ENCODE results near the gene DIP2C. TPM values are rescaled to one million over a fixed set of nuclear protein-coding genes. Genes with fewer than 3 reads are reported as not detected.

The DIP2C gene
- total RNA-seq, 1 donor from 2014 or later: 0.53 TPM

- Histone ChIP-seq H3K27me3 (ENCODE audit: control insufficient read depth, insufficient read depth, low read length) (no peaks in the 10 kb centered on the region), H3K4me3 (ENCODE audit: low read depth, low read length) (no peak overlapping the region), H3K36me3 (ENCODE audit: control insufficient read depth, insufficient read depth, low read length) (no peaks in the 10 kb centered on the region)
- FAIRE-seq: no peak
- DNase-seq (ENCODE audit: low read depth): no peak
- no peak for TF ChIP-seq CTCF (IDR thresholded peaks at IDR 0.05; ENCODE audit: insufficient read depth, low read length, severe bottlenecking)
Observed at GRCh38 chr10:722281-723060, 33.0 kb upstream of the DIP2C start.

GRCh38 chr10:718143-718700 lies 28.8 kb upstream of the DIP2C start:
- Histone ChIP-seq H3K27me3 (ENCODE audit: control insufficient read depth, insufficient read depth, low read length) (no peaks in the 10 kb centered on the region), H3K36me3 (ENCODE audit: control insufficient read depth, insufficient read depth, low read length) (no peaks in the 10 kb centered on the region), H3K4me3 (ENCODE audit: low read depth, low read length) (no peak overlapping the region)
- DNase-seq (ENCODE audit: low read depth) (no peak), FAIRE-seq (no peak)
- TF ChIP-seq CTCF (IDR thresholded peaks at IDR 0.05; ENCODE audit: insufficient read depth, low read length, severe bottlenecking): no peak

GRCh38 chr10:717458-717857 lies 28.0 kb upstream of the DIP2C start:
- DNase-seq (ENCODE audit: low read depth) (no peak), FAIRE-seq (no peak)
- Histone ChIP-seq H3K36me3 (ENCODE audit: control insufficient read depth, insufficient read depth, low read length) (no peaks in the 10 kb centered on the region), H3K27me3 (ENCODE audit: control insufficient read depth, insufficient read depth, low read length) (no peaks in the 10 kb centered on the region), H3K4me3 (ENCODE audit: low read depth, low read length) (no peak overlapping the region)
- TF ChIP-seq CTCF (IDR thresholded peaks at IDR 0.05; ENCODE audit: insufficient read depth, low read length, severe bottlenecking): no peak

- FAIRE-seq (no peak), DNase-seq (ENCODE audit: low read depth) (no peak)
- H3K27me3 ChIP-seq (ENCODE audit: control insufficient read depth, insufficient read depth, low read length): no peaks in the 10 kb centered on the region
- H3K4me3 ChIP-seq (ENCODE audit: low read depth, low read length): no peak overlapping the region
- TF ChIP-seq CTCF (IDR thresholded peaks at IDR 0.05; ENCODE audit: insufficient read depth, low read length, severe bottlenecking): no peak
- no peaks in the 10 kb centered on the region for H3K36me3 ChIP-seq (ENCODE audit: control insufficient read depth, insufficient read depth, low read length)
Observed at GRCh38 chr10:716821-717220, 27.4 kb upstream of the DIP2C start.

GRCh38 chr10:714214-714613 lies 24.7 kb upstream of the DIP2C start:
- no peaks in the 10 kb centered on the region for H3K27me3 ChIP-seq (ENCODE audit: control insufficient read depth, insufficient read depth, low read length)
- FAIRE-seq (no peak), DNase-seq (ENCODE audit: low read depth) (no peak)
- no peaks in the 10 kb centered on the region for H3K36me3 ChIP-seq (ENCODE audit: control insufficient read depth, insufficient read depth, low read length)
- H3K4me3 ChIP-seq (ENCODE audit: low read depth, low read length): no peak overlapping the region
- no peak for TF ChIP-seq CTCF (IDR thresholded peaks at IDR 0.05; ENCODE audit: insufficient read depth, low read length, severe bottlenecking)

Data from bronchial epithelial cell (primary cell).